K562 (cell line): ENCODE measurements around the gene IDNK. TPM values are rescaled to one million over a fixed set of nuclear protein-coding genes. Genes with fewer than 3 reads are reported as not detected.

Source experiments
- ATAC-seq: fragments of 200-7000 bp; cut with Tn5 transposase; 3 replicates; pipeline ENCODE4 v1.9.1; 2020; ENCODE audit warnings: moderate library complexity
- BruUV-seq: library from RNA; stranded (reverse); fragments of 400-500 nt; replicated peaks from 2 replicates; lab custom pipeline; 2021; lab: Mats Ljungman, UMichigan
- CTCF ChIA-PET: fragments of 300-600 bp; formaldehyde crosslinking; extraction: SDS; loops from one replicate; lab custom pipeline; 2021; ENCODE audit warnings: low intra/inter-chr PET ratio; lab: Yijun Ruan, JAX
- POLR2A ChIA-PET: fragments of 300-600, 350-650 bp; sonication (Branson Sonifier 250); formaldehyde crosslinking; extraction: SDS; loops from one replicate; lab custom pipeline; 2021; ENCODE audit warnings: antibody characterized with exemption, inconsistent platforms; lab: Yijun Ruan, JAX
- DNase-seq, 4 experiments: peaks; one replicate each; pipeline versions ENCODE4 v3.0.0 to v3.0.0-alpha.2; 2011 to 2018; ENCODE audit warnings: low spot score in 3 of 4, mixed read lengths in 3 of 4; ENCODE audit errors: extremely low read depth in 1 of 4
- FAIRE-seq: peaks from 2 replicates; lab custom pipeline; 2011; peaks lifted over from hg19 to GRCh38; lab: Jason Lieb, UNC
- H2AFZ ChIP-seq: 2 replicates; pipeline ENCODE4 v1.6.0; 2011; ENCODE audit warnings: low read depth, low read length, control low read depth, inconsistent platforms
- H3K27ac ChIP-seq: fragments of 200-600 bp; 3 replicates; pipeline ENCODE4 v1.8.0; 2011; ENCODE audit warnings: low read depth, mild to moderate bottlenecking, control low read depth, inconsistent platforms, low read length, moderate library complexity, mixed read lengths; ENCODE audit errors: extremely low read depth
- H3K27me3 ChIP-seq, 2 experiments: fragments of 300-600 bp in 1 of 2; 2 replicates in 1 of 2; 3 replicates in 1 of 2; pipeline versions ENCODE4 v1.6.0 to v1.8.0; 2011; ENCODE audit warnings: inconsistent platforms in 2 of 2, low read length in 2 of 2, mild to moderate bottlenecking in 1 of 2, mixed read lengths in 1 of 2, moderate library complexity in 1 of 2; ENCODE audit not compliant: control insufficient read depth in 2 of 2, insufficient read depth in 2 of 2
- H3K36me3 ChIP-seq: fragments of 300-600 bp; 3 replicates; pipeline ENCODE4 v1.8.0; 2011; ENCODE audit warnings: mild to moderate bottlenecking, low read length, inconsistent platforms; ENCODE audit not compliant: control insufficient read depth, insufficient read depth
- H3K4me1 ChIP-seq, 2 experiments: fragments of 200-600 bp in 1 of 2; replicated peaks in 1 of 2; 2 replicates in 1 of 2; 3 replicates in 1 of 2; pipeline versions ENCODE4 v1.5.1 to v1.8.0; 2011; ENCODE audit warnings: inconsistent platforms in 2 of 2, low read length in 2 of 2, mild to moderate bottlenecking in 1 of 2, mixed read lengths in 1 of 2, moderate library complexity in 1 of 2; ENCODE audit not compliant: control insufficient read depth in 2 of 2, insufficient read depth in 2 of 2
- H3K4me2 ChIP-seq: 2 replicates; pipeline ENCODE4 v1.6.1; 2011; ENCODE audit warnings: low read length, control low read depth, inconsistent platforms, mixed read lengths; ENCODE audit not compliant: insufficient read depth
- H3K4me3 ChIP-seq: fragments of 200-600 bp; sonication (generic), shearing (Covaris generic); 2 replicates; pipeline ENCODE4 v1.5.1; 2016; ENCODE audit warnings: control low read depth, inconsistent platforms
- H3K79me2 ChIP-seq: fragments of 200-600 bp; 3 replicates; pipeline ENCODE4 v1.8.0; 2011; ENCODE audit warnings: low read length, inconsistent platforms; ENCODE audit not compliant: control insufficient read depth, insufficient read depth
- H3K9ac ChIP-seq, 2 experiments: 2 replicates each; pipeline versions ENCODE4 v1.6.0 to v1.6.1; 2011; ENCODE audit warnings: low read depth in 2 of 2, low read length in 2 of 2, control low read depth in 1 of 2, inconsistent platforms in 1 of 2, mild to moderate bottlenecking in 1 of 2, mixed read lengths in 1 of 2; ENCODE audit not compliant: insufficient read depth in 1 of 2
- H3K9me1 ChIP-seq: one replicate; pipeline ENCODE4 v1.6.0; 2011; ENCODE audit warnings: inconsistent platforms, mild to moderate bottlenecking, low read length, moderate library complexity; ENCODE audit not compliant: control insufficient read depth, insufficient read depth
- H3K9me3 ChIP-seq: replicated peaks from 2 replicates; pipeline ENCODE4 v1.5.1; 2011; ENCODE audit warnings: low read depth, low read length, inconsistent platforms; ENCODE audit not compliant: control insufficient read depth, insufficient read depth
- H4K20me1 ChIP-seq: replicated peaks from 2 replicates; pipeline ENCODE4 v1.6.1; 2011; ENCODE audit warnings: low read length, inconsistent platforms, mixed read lengths; ENCODE audit not compliant: control insufficient read depth, insufficient read depth
- C11orf30 ChIP-seq: fragments of 450-650 bp; IDR thresholded peaks from 2 replicates; pipeline ENCODE4 v1.6.1; 2016; ENCODE audit warnings: low read depth, mild to moderate bottlenecking
- CBFA2T3 ChIP-seq: fragments of 450-650 bp; IDR thresholded peaks from 2 replicates; pipeline ENCODE4 v1.6.1; 2017
- HSF4 ChIP-seq: fragments of 250-450 bp; sonication (Bioruptor Pico); IDR thresholded peaks from 2 replicates; pipeline ENCODE4 v2.1.2; 2022; ENCODE audit warnings: mild to moderate bottlenecking, moderate library complexity, borderline replicate concordance
- KLF1 ChIP-seq: fragments of 450-650 bp; IDR thresholded peaks from 2 replicates; pipeline ENCODE4 v1.6.1; 2016; ENCODE audit warnings: missing genetic modification characterization, missing compliant biosample characterization
- RBM34 ChIP-seq: fragments of 200-400 bp; formaldehyde crosslinking; IDR thresholded peaks from 2 replicates; pipeline ENCODE4 v1.6.1; 2018; ENCODE audit warnings: low read length, borderline replicate concordance; ENCODE audit not compliant: insufficient read depth
- SAFB2 ChIP-seq: fragments of 200-400 bp; formaldehyde crosslinking; IDR thresholded peaks from 2 replicates; pipeline ENCODE4 v1.6.1; 2018; ENCODE audit warnings: borderline replicate concordance, low read length, low read depth, moderate library complexity; ENCODE audit not compliant: severe bottlenecking
- ZFX ChIP-seq: sonication (generic); formaldehyde crosslinking; IDR thresholded peaks from 2 replicates; pipeline ENCODE4 v1.8.0; 2022; ENCODE audit warnings: mild to moderate bottlenecking, missing genetic modification reagents, moderate library complexity
- ZNF766 ChIP-seq: fragments of 200-800 bp; sonication (Bioruptor generic); conservative IDR thresholded peaks from 2 replicates; pipeline ENCODE4 v1.6.1; 2016; ENCODE audit warnings: missing genetic modification characterization, missing compliant biosample characterization
- WGBS: fragments of 100-300 bp; shearing (Covaris generic); methylation state at CpG from one replicate; pipeline ENCODE4 v1.1.6; 2016; ENCODE audit warnings: low coverage, mixed read lengths; ENCODE audit not compliant: insufficient coverage; ENCODE audit errors: missing lambda C conversion rate; 5-methylcytosine and 5-hydroxymethylcytosine counted together
- in situ Hi-C: fragments of 300-500 bp; cut with MboI; formaldehyde crosslinking; loops from 4 replicates; pipeline ENCODE4 v1.15.0; 2018; ENCODE audit warnings: inconsistent platforms, mixed read lengths
- intact Hi-C: fragments of 100-400 bp; cut with micrococcal nuclease; formaldehyde crosslinking; loops from 2 replicates; pipeline ENCODE4 v1.14.2; 2022
- polyA plus RNA-seq, 8 experiments: library from polyadenylated mRNA; depleted of rRNA in 4 of 8; stranded (reverse) in 5 of 8; unstranded in 3 of 8; fragments of >200 nt; fragmentation: Nextera tagmentation in 2 of 8; fragmentation: Illumina TruSeq in 1 of 8; extraction: Ambion mirVana in 2 of 8; extraction: Trizol in 1 of 8; gene quantifications; 2 replicates each; pipeline versions ENCODE4 v1.2.1 to v1.2.3, GENCODE V29; 2011 to 2014; ENCODE audit warnings: inconsistent platforms in 1 of 8, missing spikeins in 1 of 8
- total RNA-seq, 7 experiments: library from RNA; depleted of rRNA in 6 of 7; stranded (reverse); fragments of >200 nt in 6 of 7; fragmentation: Illumina TruSeq in 2 of 7; extraction: Trizol in 2 of 7; gene quantifications; 2 replicates each; pipeline versions ENCODE4 v1.2.1 to v1.2.3, GENCODE V29; 2011 to 2021; ENCODE audit warnings: low replicate concordance in 1 of 7
- TF ChIP-seq, protein P1 (sequence below): fragments of 450-650 bp; IDR thresholded peaks from 2 replicates; pipeline ENCODE4 v1.6.1; 2018; ENCODE audit warnings: mild to moderate bottlenecking, low read depth; ENCODE audit not compliant: partially characterized antibody
- TF ChIP-seq, protein P2 (sequence below): sonication (generic); formaldehyde crosslinking; IDR thresholded peaks from 2 replicates; pipeline ENCODE4 v1.8.0; 2023; ENCODE audit warnings: missing genetic modification reagents, mild to moderate bottlenecking, borderline replicate concordance

IDNK gene
- total and polyA plus RNA-seq, 9 of the 15 experiments (the other 6 are each of a cell fraction or from before 2014, with no cell fraction given), result 0.41 to 1.1 (median 0.55) TPM

DNA sequence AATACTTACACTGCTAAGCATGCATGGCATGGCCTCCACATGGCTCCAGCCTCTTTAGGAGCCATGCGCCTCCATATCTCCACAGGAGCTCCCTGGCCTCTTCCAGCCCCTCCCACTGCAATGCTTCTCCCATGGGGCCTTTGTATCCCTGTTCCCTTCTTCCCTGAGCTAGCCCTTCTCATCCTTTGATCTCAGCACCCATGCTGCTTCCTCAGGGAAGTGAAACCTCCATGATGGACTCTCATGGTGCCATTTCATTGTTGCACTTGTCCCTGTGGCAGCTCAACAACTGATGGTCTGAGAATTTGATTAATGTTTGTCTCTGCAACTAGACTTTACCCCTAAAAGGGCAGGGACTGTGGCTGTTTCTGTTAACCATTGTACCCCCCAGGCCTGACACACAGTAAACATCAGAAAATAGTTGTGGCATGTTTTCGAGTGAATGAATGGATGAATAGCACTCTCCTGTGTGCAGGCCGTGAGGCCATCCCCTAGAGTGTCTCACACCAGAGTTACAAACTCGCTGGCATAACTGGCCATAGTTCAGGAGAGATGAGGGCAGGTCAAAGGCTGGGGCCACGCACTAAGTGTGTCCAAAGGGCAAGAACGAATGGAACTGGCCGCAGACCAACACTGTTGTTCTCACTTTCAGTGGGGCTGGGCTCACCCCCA is 6.6 kb downstream of the IDNK start (continued):
- TF ChIP-seq ZNF766 (no peak), C11orf30 (no peak), ZFX (CRISPR knock-in tag) (no peak), HSF4 (CRISPR knock-in tag) (no peak), SAFB2 (no peak), KLF1 (no peak)
- TF ChIP-seq, protein P1, sequence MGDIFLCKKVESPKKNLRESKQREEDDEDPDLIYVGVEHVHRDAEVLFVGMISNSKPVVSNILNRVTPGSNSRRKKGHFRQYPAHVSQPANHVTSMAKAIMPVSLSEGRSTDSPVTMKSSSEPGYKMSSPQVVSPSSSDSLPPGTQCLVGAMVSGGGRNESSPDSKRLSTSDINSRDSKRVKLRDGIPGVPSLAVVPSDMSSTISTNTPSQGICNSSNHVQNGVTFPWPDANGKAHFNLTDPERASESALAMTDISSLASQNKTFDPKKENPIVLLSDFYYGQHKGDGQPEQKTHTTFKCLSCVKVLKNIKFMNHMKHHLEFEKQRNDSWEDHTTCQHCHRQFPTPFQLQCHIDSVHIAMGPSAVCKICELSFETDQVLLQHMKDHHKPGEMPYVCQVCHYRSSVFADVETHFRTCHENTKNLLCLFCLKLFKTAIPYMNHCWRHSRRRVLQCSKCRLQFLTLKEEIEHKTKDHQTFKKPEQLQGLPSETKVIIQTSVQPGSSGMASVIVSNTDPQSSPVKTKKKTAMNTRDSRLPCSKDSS, result no peak

DNA sequence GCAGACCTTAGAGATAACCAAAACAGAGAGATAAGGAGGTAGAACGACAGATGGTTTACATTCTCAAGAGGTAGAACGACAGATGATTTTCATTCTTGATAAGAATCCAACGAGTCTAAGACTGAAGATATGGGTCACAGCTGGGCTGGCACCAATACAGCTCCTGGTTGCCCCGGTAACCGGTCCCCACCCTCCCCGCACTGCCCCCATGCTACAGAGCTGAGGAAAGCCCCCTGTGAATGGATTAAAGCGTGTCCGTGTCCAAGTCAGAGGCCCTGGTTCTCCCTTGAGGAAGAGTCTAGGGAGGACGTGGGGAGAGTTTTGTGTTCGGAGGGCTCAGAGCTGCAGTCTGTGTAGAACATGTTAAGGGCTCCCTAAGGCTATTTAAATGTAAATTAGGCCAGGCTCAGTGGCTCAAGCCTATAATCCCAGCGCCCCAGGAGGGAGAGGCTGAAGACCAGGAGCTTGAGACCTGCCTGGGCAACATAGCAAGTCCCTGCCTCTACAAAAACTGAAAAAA is 8.1 kb downstream of the IDNK start:
- FAIRE-seq (no peak), DNase-seq (no peak), ATAC-seq (peak; percentile 54)
- in situ Hi-C loops (no loop called here), intact Hi-C loops (no loop called here)
- H3K79me2 ChIP-seq, result no peaks in the 10 kb centered on the region
- H3K36me3 ChIP-seq, result peaks cover 3% of the 10 kb centered on the region; the same call in 1 of the 3 replicates
- no peak overlapping the region for H3K4me2 ChIP-seq
- H3K27ac ChIP-seq, result no peak overlapping the region
- H3K4me1 ChIP-seq, result peaks cover 5 to 7% of the 10 kb centered on the region in 2 experiments; a peak in 3 of 5 replicates
- no peaks in the 10 kb centered on the region for H3K27me3 ChIP-seq
- CTCF ChIA-PET, result no interaction called here
- H3K9ac ChIP-seq, result no peak overlapping the region
- BruUV-seq, result no TSS peak
- no peak overlapping the region for H3K4me3 ChIP-seq
- no peaks in the 10 kb centered on the region for H3K9me3 ChIP-seq
- POLR2A ChIA-PET, result interaction anchor here (0.8 to 1.1 kb wide), 3 partner anchors 10 to 14 kb away, joined by 3 to 4 read pairs (median 3); no protein-coding TSS in a partner anchor
- WGBS, result 22% methylated on average over 7 of the region's 11 CpGs
- no peaks in the 10 kb centered on the region for H3K9me1 ChIP-seq
- H4K20me1 ChIP-seq, result no peaks in the 10 kb centered on the region
- H2AFZ ChIP-seq, result no peak overlapping the region
- TF ChIP-seq RBM34 (no peak), CBFA2T3 (no peak)
- TF ChIP-seq, protein P2, sequence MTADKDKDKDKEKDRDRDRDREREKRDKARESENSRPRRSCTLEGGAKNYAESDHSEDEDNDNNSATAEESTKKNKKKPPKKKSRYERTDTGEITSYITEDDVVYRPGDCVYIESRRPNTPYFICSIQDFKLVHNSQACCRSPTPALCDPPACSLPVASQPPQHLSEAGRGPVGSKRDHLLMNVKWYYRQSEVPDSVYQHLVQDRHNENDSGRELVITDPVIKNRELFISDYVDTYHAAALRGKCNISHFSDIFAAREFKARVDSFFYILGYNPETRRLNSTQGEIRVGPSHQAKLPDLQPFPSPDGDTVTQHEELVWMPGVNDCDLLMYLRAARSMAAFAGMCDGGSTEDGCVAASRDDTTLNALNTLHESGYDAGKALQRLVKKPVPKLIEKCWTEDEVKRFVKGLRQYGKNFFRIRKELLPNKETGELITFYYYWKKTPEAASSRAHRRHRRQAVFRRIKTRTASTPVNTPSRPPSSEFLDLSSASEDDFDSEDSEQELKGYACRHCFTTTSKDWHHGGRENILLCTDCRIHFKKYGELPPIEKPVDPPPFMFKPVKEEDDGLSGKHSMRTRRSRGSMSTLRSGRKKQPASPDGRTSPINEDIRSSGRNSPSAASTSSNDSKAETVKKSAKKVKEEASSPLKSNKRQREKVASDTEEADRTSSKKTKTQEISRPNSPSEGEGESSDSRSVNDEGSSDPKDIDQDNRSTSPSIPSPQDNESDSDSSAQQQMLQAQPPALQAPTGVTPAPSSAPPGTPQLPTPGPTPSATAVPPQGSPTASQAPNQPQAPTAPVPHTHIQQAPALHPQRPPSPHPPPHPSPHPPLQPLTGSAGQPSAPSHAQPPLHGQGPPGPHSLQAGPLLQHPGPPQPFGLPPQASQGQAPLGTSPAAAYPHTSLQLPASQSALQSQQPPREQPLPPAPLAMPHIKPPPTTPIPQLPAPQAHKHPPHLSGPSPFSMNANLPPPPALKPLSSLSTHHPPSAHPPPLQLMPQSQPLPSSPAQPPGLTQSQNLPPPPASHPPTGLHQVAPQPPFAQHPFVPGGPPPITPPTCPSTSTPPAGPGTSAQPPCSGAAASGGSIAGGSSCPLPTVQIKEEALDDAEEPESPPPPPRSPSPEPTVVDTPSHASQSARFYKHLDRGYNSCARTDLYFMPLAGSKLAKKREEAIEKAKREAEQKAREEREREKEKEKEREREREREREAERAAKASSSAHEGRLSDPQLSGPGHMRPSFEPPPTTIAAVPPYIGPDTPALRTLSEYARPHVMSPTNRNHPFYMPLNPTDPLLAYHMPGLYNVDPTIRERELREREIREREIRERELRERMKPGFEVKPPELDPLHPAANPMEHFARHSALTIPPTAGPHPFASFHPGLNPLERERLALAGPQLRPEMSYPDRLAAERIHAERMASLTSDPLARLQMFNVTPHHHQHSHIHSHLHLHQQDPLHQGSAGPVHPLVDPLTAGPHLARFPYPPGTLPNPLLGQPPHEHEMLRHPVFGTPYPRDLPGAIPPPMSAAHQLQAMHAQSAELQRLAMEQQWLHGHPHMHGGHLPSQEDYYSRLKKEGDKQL (CRISPR knock-in tag), result no peak
